HCT116 (cell line): ENCODE measurements around the gene TSC22D3. TPM values are rescaled to one million over a fixed set of nuclear protein-coding genes. Genes with fewer than 3 reads are reported as not detected.

Source experiments
- ATAC-seq: fragments of 200-7000 bp; cut with Tn5 transposase; 2 replicates; pipeline ENCODE4 v1.9.1; 2020; ENCODE audit warnings: mild to moderate bottlenecking, moderate library complexity
- BruUV-seq: library from RNA; stranded (reverse); fragments of 400-500 nt; replicated peaks from 2 replicates; lab custom pipeline; 2021; lab: Mats Ljungman, UMichigan
- CTCF ChIA-PET: fragments of 300-600 bp; sonication (Branson Sonifier 250); formaldehyde crosslinking; loops from one replicate; lab custom pipeline; 2021; ENCODE audit warnings: antibody characterized with exemption; lab: Charles Lee
- POLR2A ChIA-PET: fragments of 300-600, 350-600 bp; sonication (Branson Sonifier 250); formaldehyde crosslinking; loops from one replicate; lab custom pipeline; 2021; ENCODE audit warnings: antibody characterized with exemption; lab: Charles Lee
- RAD21 ChIA-PET, 2 experiments: fragments of 300-600 bp; sonication (Branson Sonifier 250); formaldehyde crosslinking; loops; one replicate each; lab custom pipeline; 2023; ENCODE audit warnings: low total read pairs in 2 of 2; ENCODE audit not compliant: uncharacterized antibody in 2 of 2, unreplicated experiment in 2 of 2, low non-redundant PET in 1 of 2; lab: Charles Lee
- DNase-seq: peaks from one replicate; pipeline ENCODE4 v3.0.0-alpha.2; 2010; ENCODE audit warnings: low read depth, low spot score
- H2AFZ ChIP-seq: fragments of 200-600 bp; shearing (Covaris generic), sonication (generic); 2 replicates; pipeline ENCODE4 v1.6.1; 2017; ENCODE audit warnings: low read depth, mixed run types, mixed read lengths, antibody characterized with exemption, low read length; ENCODE audit not compliant: poor library complexity, severe bottlenecking
- H3K27ac ChIP-seq: 2 replicates; pipeline ENCODE4 v1.5.1; 2012; ENCODE audit warnings: low read depth, low read length
- H3K27me3 ChIP-seq: fragments of 200-600 bp; sonication (generic); 2 replicates; pipeline ENCODE4 v1.6.1; 2016; ENCODE audit warnings: mixed run types, low read length, mixed read lengths; ENCODE audit not compliant: insufficient read depth
- H3K36me3 ChIP-seq, 2 experiments: fragments of 200-500 bp in 1 of 2; fragments of 200-600 bp in 1 of 2; sonication (Bioruptor generic) in 1 of 2; sonication (generic) in 1 of 2; 2 replicates each; pipeline versions ENCODE4 v1.5.1 to v1.6.1; 2014 to 2016; ENCODE audit warnings: low read length in 2 of 2, inconsistent platforms in 1 of 2, mixed read lengths in 1 of 2, mixed run types in 1 of 2; ENCODE audit not compliant: insufficient read depth in 2 of 2, control insufficient read depth in 1 of 2
- H3K4me1 ChIP-seq, 2 experiments: fragments of 200-600 bp in 1 of 2; sonication (generic) in 1 of 2; 2 replicates each; pipeline versions ENCODE4 v1.5.1 to v1.6.1; 2012 to 2017; ENCODE audit warnings: low read length in 2 of 2, inconsistent platforms in 1 of 2, mild to moderate bottlenecking in 1 of 2, mixed read lengths in 1 of 2, mixed run types in 1 of 2, moderate library complexity in 1 of 2; ENCODE audit not compliant: insufficient read depth in 2 of 2, control insufficient read depth in 1 of 2
- H3K4me2 ChIP-seq: fragments of 200-600 bp; sonication (generic); 2 replicates; pipeline ENCODE4 v1.6.1; 2017; ENCODE audit warnings: mixed run types, low read length, mixed read lengths
- H3K4me3 ChIP-seq, 2 experiments: fragments of 200-600 bp in 1 of 2; sonication (generic) in 1 of 2; replicated peaks in 1 of 2; 2 replicates each; pipeline ENCODE4 v1.5.1; 2011 to 2016; ENCODE audit warnings: low read length in 2 of 2, control low read depth in 1 of 2, low read depth in 1 of 2, mild to moderate bottlenecking in 1 of 2, mixed read lengths in 1 of 2, mixed run types in 1 of 2
- H3K79me2 ChIP-seq: fragments of 200-600 bp; sonication (generic); 2 replicates; pipeline ENCODE4 v1.6.1; 2017; ENCODE audit warnings: mild to moderate bottlenecking, mixed run types, low read length, moderate library complexity, mixed read lengths; ENCODE audit not compliant: insufficient read depth
- H3K9ac ChIP-seq: fragments of 200-600 bp; sonication (generic); 2 replicates; pipeline ENCODE4 v1.6.1; 2016; ENCODE audit warnings: low read length, mixed read lengths
- H3K9me2 ChIP-seq: fragments of 200-600 bp; sonication (generic), shearing (Covaris generic); 2 replicates; pipeline ENCODE4 v1.6.1; 2017; ENCODE audit warnings: mixed run types, mild to moderate bottlenecking, moderate library complexity; ENCODE audit not compliant: insufficient read depth
- H3K9me3 ChIP-seq, 2 experiments: fragments of 200-500 bp in 1 of 2; fragments of 200-600 bp in 1 of 2; sonication (Bioruptor generic) in 1 of 2; sonication (generic) in 1 of 2; 2 replicates each; pipeline ENCODE4 v1.6.1; 2014 to 2017; ENCODE audit warnings: low read length in 2 of 2, mixed read lengths in 2 of 2, inconsistent platforms in 1 of 2, low read depth in 1 of 2, mild to moderate bottlenecking in 1 of 2, mixed run types in 1 of 2, moderate library complexity in 1 of 2; ENCODE audit not compliant: control insufficient read depth in 1 of 2, insufficient read depth in 1 of 2
- H4K20me1 ChIP-seq: fragments of 200-600 bp; sonication (generic), shearing (Covaris generic); 2 replicates; pipeline ENCODE4 v1.6.1; 2017; ENCODE audit warnings: mixed run types, mild to moderate bottlenecking, moderate library complexity; ENCODE audit not compliant: insufficient read depth
- CBX3 ChIP-seq: IDR thresholded peaks from 2 replicates; pipeline ENCODE4 v1.6.1; 2012; ENCODE audit warnings: low read depth
- CEBPB ChIP-seq: IDR thresholded peaks from 2 replicates; pipeline ENCODE4 v1.6.1; 2012; ENCODE audit warnings: low read depth
- EGR1 ChIP-seq: IDR thresholded peaks from 2 replicates; pipeline ENCODE4 v1.6.1; 2012; ENCODE audit warnings: low read depth
- ELF1 ChIP-seq: IDR thresholded peaks from 2 replicates; pipeline ENCODE4 v1.6.1; 2012; ENCODE audit warnings: low read depth, borderline replicate concordance
- EZH2 ChIP-seq: fragments of 200-600 bp; sonication (generic); IDR thresholded peaks from 2 replicates; pipeline ENCODE4 v1.6.1; 2017; ENCODE audit warnings: antibody characterized with exemption, mixed run types
- JUND ChIP-seq: IDR thresholded peaks from 2 replicates; pipeline ENCODE4 v1.6.1; 2012
- MAX ChIP-seq: IDR thresholded peaks from 2 replicates; pipeline ENCODE4 v1.6.1; 2012
- POLR2A ChIP-seq: IDR thresholded peaks from 2 replicates; pipeline ENCODE4 v1.7.0; 2011; ENCODE audit warnings: borderline replicate concordance; ENCODE audit not compliant: insufficient read depth, insufficient read length; ENCODE audit errors: extremely low read depth
- POLR2AphosphoS5 ChIP-seq: IDR thresholded peaks from 2 replicates; pipeline ENCODE4 v1.6.1; 2011; ENCODE audit warnings: mild to moderate bottlenecking, low read depth, low read length, moderate library complexity
- SIN3A ChIP-seq: IDR thresholded peaks from 2 replicates; pipeline ENCODE4 v1.6.1; 2012; ENCODE audit warnings: low read depth
- SP1 ChIP-seq: IDR thresholded peaks from 2 replicates; pipeline ENCODE4 v1.6.1; 2012; ENCODE audit warnings: low read depth
- SRF ChIP-seq: IDR thresholded peaks from 2 replicates; pipeline ENCODE4 v1.6.1; 2012; ENCODE audit warnings: low read depth
- TCF7L2 ChIP-seq: IDR thresholded peaks from 2 replicates; pipeline ENCODE4 v1.7.0; 2011; ENCODE audit warnings: borderline replicate concordance, inconsistent platforms; ENCODE audit not compliant: insufficient read depth, insufficient read length; ENCODE audit errors: extremely low read depth
- ZFX ChIP-seq: fragments of 450-650 bp; IDR thresholded peaks from 2 replicates; pipeline ENCODE4 v1.6.1; 2017
- ZNF274 ChIP-seq: fragments of 200-500 bp; sonication (Bioruptor generic); IDR thresholded peaks from 2 replicates; pipeline ENCODE4 v1.6.1; 2014; ENCODE audit warnings: mild to moderate bottlenecking, low read depth, low read length, inconsistent platforms
- intact Hi-C: fragments of 100-400 bp; cut with micrococcal nuclease; formaldehyde crosslinking; loops from 2 replicates; pipeline ENCODE4 v1.10.0; 2022
- total RNA-seq: library from RNA; stranded (reverse); gene quantifications from one replicate; pipeline ENCODE4 v1.2.1, GENCODE V29; 2021; ENCODE audit not compliant: unreplicated experiment
- TF ChIP-seq, protein P1 (sequence below): IDR thresholded peaks from 2 replicates; pipeline ENCODE4 v1.6.1; 2012; ENCODE audit warnings: low read depth
- TF ChIP-seq, protein P2 (sequence below): IDR thresholded peaks from 2 replicates; pipeline ENCODE4 v1.6.1; 2011; ENCODE audit warnings: mild to moderate bottlenecking, low read length, moderate library complexity; ENCODE audit not compliant: insufficient replicate concordance; ENCODE audit errors: extremely low read depth

TSC22D3 gene
- total RNA-seq, 1 experiment from 2014 or later: 24.6 TPM

GRCh38 chrX:107700790-107701189 is 74.8 kb downstream of the TSC22D3 start:
- Histone ChIP-seq H3K9ac (no peak overlapping the region), H2AFZ (no peak overlapping the region), H3K4me3 (no peak overlapping the region), H3K36me3 (no peaks in the 10 kb centered on the region), H4K20me1 (no peaks in the 10 kb centered on the region)
- no TSS peak for BruUV-seq
- TF ChIP-seq CBX3 (no peak), POLR2AphosphoS5 (no peak), POLR2A (no peak), TCF7L2 (no peak), ZFX (no peak), SIN3A (no peak), JUND (no peak), SRF (no peak), EGR1 (no peak), ZNF274 (no peak), SP1 (no peak), CEBPB (no peak), MAX (no peak), ELF1 (no peak), EZH2 (no peak)
- TF ChIP-seq, protein P1, sequence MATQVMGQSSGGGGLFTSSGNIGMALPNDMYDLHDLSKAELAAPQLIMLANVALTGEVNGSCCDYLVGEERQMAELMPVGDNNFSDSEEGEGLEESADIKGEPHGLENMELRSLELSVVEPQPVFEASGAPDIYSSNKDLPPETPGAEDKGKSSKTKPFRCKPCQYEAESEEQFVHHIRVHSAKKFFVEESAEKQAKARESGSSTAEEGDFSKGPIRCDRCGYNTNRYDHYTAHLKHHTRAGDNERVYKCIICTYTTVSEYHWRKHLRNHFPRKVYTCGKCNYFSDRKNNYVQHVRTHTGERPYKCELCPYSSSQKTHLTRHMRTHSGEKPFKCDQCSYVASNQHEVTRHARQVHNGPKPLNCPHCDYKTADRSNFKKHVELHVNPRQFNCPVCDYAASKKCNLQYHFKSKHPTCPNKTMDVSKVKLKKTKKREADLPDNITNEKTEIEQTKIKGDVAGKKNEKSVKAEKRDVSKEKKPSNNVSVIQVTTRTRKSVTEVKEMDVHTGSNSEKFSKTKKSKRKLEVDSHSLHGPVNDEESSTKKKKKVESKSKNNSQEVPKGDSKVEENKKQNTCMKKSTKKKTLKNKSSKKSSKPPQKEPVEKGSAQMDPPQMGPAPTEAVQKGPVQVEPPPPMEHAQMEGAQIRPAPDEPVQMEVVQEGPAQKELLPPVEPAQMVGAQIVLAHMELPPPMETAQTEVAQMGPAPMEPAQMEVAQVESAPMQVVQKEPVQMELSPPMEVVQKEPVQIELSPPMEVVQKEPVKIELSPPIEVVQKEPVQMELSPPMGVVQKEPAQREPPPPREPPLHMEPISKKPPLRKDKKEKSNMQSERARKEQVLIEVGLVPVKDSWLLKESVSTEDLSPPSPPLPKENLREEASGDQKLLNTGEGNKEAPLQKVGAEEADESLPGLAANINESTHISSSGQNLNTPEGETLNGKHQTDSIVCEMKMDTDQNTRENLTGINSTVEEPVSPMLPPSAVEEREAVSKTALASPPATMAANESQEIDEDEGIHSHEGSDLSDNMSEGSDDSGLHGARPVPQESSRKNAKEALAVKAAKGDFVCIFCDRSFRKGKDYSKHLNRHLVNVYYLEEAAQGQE: no peak
- TF ChIP-seq, protein P2, sequence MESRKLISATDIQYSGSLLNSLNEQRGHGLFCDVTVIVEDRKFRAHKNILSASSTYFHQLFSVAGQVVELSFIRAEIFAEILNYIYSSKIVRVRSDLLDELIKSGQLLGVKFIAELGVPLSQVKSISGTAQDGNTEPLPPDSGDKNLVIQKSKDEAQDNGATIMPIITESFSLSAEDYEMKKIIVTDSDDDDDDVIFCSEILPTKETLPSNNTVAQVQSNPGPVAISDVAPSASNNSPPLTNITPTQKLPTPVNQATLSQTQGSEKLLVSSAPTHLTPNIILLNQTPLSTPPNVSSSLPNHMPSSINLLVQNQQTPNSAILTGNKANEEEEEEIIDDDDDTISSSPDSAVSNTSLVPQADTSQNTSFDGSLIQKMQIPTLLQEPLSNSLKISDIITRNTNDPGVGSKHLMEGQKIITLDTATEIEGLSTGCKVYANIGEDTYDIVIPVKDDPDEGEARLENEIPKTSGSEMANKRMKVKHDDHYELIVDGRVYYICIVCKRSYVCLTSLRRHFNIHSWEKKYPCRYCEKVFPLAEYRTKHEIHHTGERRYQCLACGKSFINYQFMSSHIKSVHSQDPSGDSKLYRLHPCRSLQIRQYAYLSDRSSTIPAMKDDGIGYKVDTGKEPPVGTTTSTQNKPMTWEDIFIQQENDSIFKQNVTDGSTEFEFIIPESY: no peak
- TF ChIP-seq, all 23 proteins: peak for 0
- Histone ChIP-seq H3K4me1 (peaks cover 3 to 8% of the 10 kb centered on the region in 2 experiments; a peak in 2 of 4 replicates), H3K27ac (no peak overlapping the region), H3K9me3 (no peaks in the 10 kb centered on the region), H3K9me2 (no peaks in the 10 kb centered on the region), H3K27me3 (no peaks in the 10 kb centered on the region), H3K4me2 (no peak overlapping the region), H3K79me2 (no peaks in the 10 kb centered on the region)
- POLR2A ChIA-PET: no interaction called here
- RAD21 ChIA-PET: no interaction called here
- ATAC-seq (no peak), DNase-seq (no peak)
- CTCF ChIA-PET: no interaction called here
- intact Hi-C loops: no loop called here
